K562 (cell line): ENCODE results near the gene CBFA2T2.

Experiments used
- EP300 ChIP-seq: IDR thresholded peaks from 2 replicates; pipeline ENCODE4 v1.6.1; 2012; ENCODE audit warnings: low read length, improper control_type of control experiment
- HDAC2 ChIP-seq: fragments of 450-650 bp; IDR thresholded peaks from 2 replicates; pipeline ENCODE4 v1.6.1; 2016; ENCODE audit warnings: mild to moderate bottlenecking
- MAFF ChIP-seq: IDR thresholded peaks from 2 replicates; pipeline ENCODE4 v1.6.1; 2012; ENCODE audit warnings: low read length, improper control_type of control experiment
- MAZ ChIP-seq, 2 experiments: fragments of 450-650 bp in 1 of 2; sonication (generic) in 1 of 2; formaldehyde crosslinking; IDR thresholded peaks in 1 of 2; conservative IDR thresholded peaks in 1 of 2; 2 replicates each; pipeline versions ENCODE4 v1.4.0 to v1.5.0; 2020; ENCODE audit warnings: mild to moderate bottlenecking in 1 of 2, missing genetic modification reagents in 1 of 2
- NR1H2 ChIP-seq: sonication (generic); formaldehyde crosslinking; IDR thresholded peaks from 2 replicates; pipeline ENCODE4 v1.4.0; 2020; ENCODE audit warnings: mild to moderate bottlenecking, missing genetic modification reagents
- POLR3A ChIP-seq: IDR thresholded peaks from 2 replicates; pipeline ENCODE4 v1.6.1; 2011; ENCODE audit warnings: borderline replicate concordance, mild to moderate bottlenecking, moderate library complexity; ENCODE audit not compliant: insufficient read length, insufficient read depth; ENCODE audit errors: extremely low read depth
- RBM34 ChIP-seq: fragments of 200-400 bp; formaldehyde crosslinking; IDR thresholded peaks from 2 replicates; pipeline ENCODE4 v1.6.1; 2018; ENCODE audit warnings: low read length, borderline replicate concordance; ENCODE audit not compliant: insufficient read depth
- SRSF3 ChIP-seq: fragments of 200-400 bp; formaldehyde crosslinking; IDR thresholded peaks from 2 replicates; pipeline ENCODE4 v1.6.1; 2016; ENCODE audit warnings: mild to moderate bottlenecking, low read length, moderate library complexity; ENCODE audit not compliant: insufficient read depth
- TARDBP ChIP-seq: fragments of 450-650 bp; IDR thresholded peaks from 2 replicates; pipeline ENCODE4 v1.6.1; 2016
- ZFP30 ChIP-seq: fragments of 250-450 bp; sonication (Bioruptor Pico); IDR thresholded peaks from 2 replicates; pipeline ENCODE4 v1.8.0; 2022; ENCODE audit warnings: moderate library complexity, mild to moderate bottlenecking, inconsistent platforms, borderline replicate concordance
- ZNF766 ChIP-seq: fragments of 200-800 bp; sonication (Bioruptor generic); conservative IDR thresholded peaks from 2 replicates; pipeline ENCODE4 v1.6.1; 2016; ENCODE audit warnings: missing genetic modification characterization, missing compliant biosample characterization
- ZZZ3 ChIP-seq: fragments of 450-650 bp; IDR thresholded peaks from 2 replicates; pipeline ENCODE4 v1.6.1; 2016; ENCODE audit warnings: antibody characterized with exemption, mild to moderate bottlenecking, moderate library complexity
- TF ChIP-seq, protein P1 (sequence below), 2 experiments: IDR thresholded peaks; 2 replicates each; pipeline ENCODE4 v1.6.1; 2011; ENCODE audit warnings: borderline replicate concordance in 1 of 2, control low read depth in 1 of 2, low read depth in 1 of 2, low read length in 1 of 2, mild to moderate bottlenecking in 1 of 2, mixed read lengths in 1 of 2, moderate library complexity in 1 of 2; ENCODE audit not compliant: insufficient read depth in 1 of 2, insufficient read length in 1 of 2, poor library complexity in 1 of 2, severe bottlenecking in 1 of 2; ENCODE audit errors: extremely low read depth in 1 of 2

DNA sequence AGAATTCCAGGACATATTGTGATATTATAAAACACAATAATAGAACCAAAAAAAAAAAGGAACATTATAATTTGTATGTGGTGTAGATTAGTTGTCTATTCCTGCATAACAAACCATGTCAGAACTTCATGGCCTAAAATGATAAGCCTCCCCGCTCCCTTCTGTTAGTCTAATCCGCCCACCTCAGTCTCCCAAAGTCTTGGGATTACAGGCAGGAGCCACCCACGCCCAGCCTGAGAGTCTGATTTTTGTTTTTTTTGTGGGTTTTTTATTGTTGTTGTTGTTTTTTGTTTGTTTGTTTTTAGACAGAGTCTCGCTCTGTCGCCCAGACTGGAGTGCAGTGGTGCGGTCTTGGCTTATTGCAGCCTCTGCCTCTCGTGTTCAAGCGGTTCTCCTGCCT lies 111.1 kb downstream of the CBFA2T2 start:
- TF ChIP-seq EP300 (no peak), TARDBP (no peak), HDAC2 (no peak), MAFF (no peak), ZFP30 (no peak), NR1H2 (CRISPR knock-in tag) (no peak), MAZ (CRISPR knock-in tag; conservative IDR thresholded peaks at IDR 0.05 in 1 of 2, IDR thresholded peaks at IDR 0.05 in 1 of 2) (no peak), POLR3A (no peak), ZNF766 (no peak), RBM34 (no peak), ZZZ3 (no peak), SRSF3 (no peak)
- TF ChIP-seq, protein P1, sequence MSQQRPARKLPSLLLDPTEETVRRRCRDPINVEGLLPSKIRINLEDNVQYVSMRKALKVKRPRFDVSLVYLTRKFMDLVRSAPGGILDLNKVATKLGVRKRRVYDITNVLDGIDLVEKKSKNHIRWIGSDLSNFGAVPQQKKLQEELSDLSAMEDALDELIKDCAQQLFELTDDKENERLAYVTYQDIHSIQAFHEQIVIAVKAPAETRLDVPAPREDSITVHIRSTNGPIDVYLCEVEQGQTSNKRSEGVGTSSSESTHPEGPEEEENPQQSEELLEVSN (IDR thresholded peaks at IDR 0.05; ENCODE audit: borderline replicate concordance in 1 of 2, extremely low read depth in 1 of 2, insufficient read depth in 1 of 2, insufficient read length in 1 of 2, low read depth in 1 of 2, low read length in 1 of 2, poor library complexity in 1 of 2, severe bottlenecking in 1 of 2), result no peak
